Neural progenitor cell (in vitro differentiated cells): ENCODE measurements around the gene ZC3H4. TPM values are rescaled to one million over a fixed set of nuclear protein-coding genes. Genes with fewer than 3 reads are reported as not detected.

Experiments
- DNase-seq: peaks from one replicate; pipeline ENCODE4 v3.0.0-alpha.2; 2016; ENCODE audit warnings: low spot score
- H2AFZ ChIP-seq: fragments of 200-600 bp; sonication (generic); replicated peaks from 2 replicates; pipeline ENCODE4 v1.6.1; 2016; ENCODE audit warnings: antibody characterized with exemption
- H3F3A ChIP-seq: fragments of 200-600 bp; sonication (generic); 2 replicates; pipeline ENCODE4 v1.6.1; 2016; ENCODE audit warnings: antibody characterized with exemption, low read depth
- H3K27ac ChIP-seq: fragments of 200-600 bp; sonication (generic); 2 replicates; pipeline ENCODE4 v1.5.1; 2016; ENCODE audit warnings: mild to moderate bottlenecking
- H3K27me3 ChIP-seq: fragments of 200-600 bp; sonication (generic); 2 replicates; pipeline ENCODE4 v1.6.1; 2016; ENCODE audit warnings: mild to moderate bottlenecking, moderate library complexity
- H3K36me3 ChIP-seq: fragments of 200-600 bp; sonication (generic); 2 replicates; pipeline ENCODE4 v1.5.1; 2016
- H3K4me1 ChIP-seq: fragments of 200-600 bp; sonication (generic); 2 replicates; pipeline ENCODE4 v1.6.1; 2016; ENCODE audit warnings: mixed run types
- H3K4me2 ChIP-seq: fragments of 200-600 bp; sonication (generic); 2 replicates; pipeline ENCODE4 v1.6.1; 2016
- H3K4me3 ChIP-seq: fragments of 200-600 bp; sonication (generic); 2 replicates; pipeline ENCODE4 v1.5.1; 2016
- H3K79me2 ChIP-seq: fragments of 200-600 bp; sonication (generic); 2 replicates; pipeline ENCODE4 v1.6.1; 2016; ENCODE audit warnings: low read depth
- H3K9ac ChIP-seq: fragments of 200-600 bp; sonication (generic); 2 replicates; pipeline ENCODE4 v1.6.1; 2016
- H3K9me3 ChIP-seq: fragments of 200-600 bp; sonication (generic); 2 replicates; pipeline ENCODE4 v1.5.1; 2016; ENCODE audit warnings: low read depth
- H4K20me1 ChIP-seq: fragments of 200-600 bp; sonication (generic); 2 replicates; pipeline ENCODE4 v1.6.1; 2016; ENCODE audit warnings: low read depth
- H3K27ac Mint-ChIP-seq: 3 replicates; pipeline ENCODE4 v1.8.0; 2021; ENCODE audit warnings: mixed read lengths
- H3K27me3 Mint-ChIP-seq: 2 replicates; pipeline ENCODE4 v1.8.0; 2022; ENCODE audit warnings: low read depth, mild to moderate bottlenecking, inconsistent platforms, moderate library complexity, mixed read lengths; ENCODE audit not compliant: insufficient read depth
- H3K36me3 Mint-ChIP-seq: 3 replicates; pipeline ENCODE4 v1.8.0; 2021; ENCODE audit warnings: mixed read lengths
- H3K4me1 Mint-ChIP-seq: 3 replicates; pipeline ENCODE4 v1.8.0; 2021; ENCODE audit warnings: mixed read lengths
- H3K4me3 Mint-ChIP-seq: 3 replicates; pipeline ENCODE4 v1.8.0; 2021; ENCODE audit warnings: mild to moderate bottlenecking, moderate library complexity, mixed read lengths
- H3K9me3 Mint-ChIP-seq: 3 replicates; pipeline ENCODE4 v1.8.0; 2020; ENCODE audit warnings: mixed read lengths
- EZH2 ChIP-seq: fragments of 200-600 bp; sonication (generic); IDR thresholded peaks from 2 replicates; pipeline ENCODE4 v1.6.1; 2017; ENCODE audit warnings: antibody characterized with exemption, mild to moderate bottlenecking, moderate library complexity
- EZH2phosphoT487 ChIP-seq: fragments of 200-600 bp; sonication (generic); IDR thresholded peaks from 2 replicates; pipeline ENCODE4 v1.6.1; 2017; ENCODE audit warnings: antibody characterized with exemption
- total RNA-seq: library from RNA; depleted of rRNA; stranded (reverse); fragments of >200 nt; gene quantifications from 2 replicates; pipeline ENCODE4 v1.2.3, GENCODE V29; 2015; ENCODE audit warnings: low replicate concordance
- TF ChIP-seq, protein P1 (sequence below): fragments of 200-600 bp; sonication (generic); IDR thresholded peaks from 2 replicates; pipeline ENCODE4 v1.5.1; 2017; ENCODE audit warnings: antibody characterized with exemption, mild to moderate bottlenecking

Gene ZC3H4
- total RNA-seq, 1 donor from 2014 or later, result 19.1 TPM

DNA sequence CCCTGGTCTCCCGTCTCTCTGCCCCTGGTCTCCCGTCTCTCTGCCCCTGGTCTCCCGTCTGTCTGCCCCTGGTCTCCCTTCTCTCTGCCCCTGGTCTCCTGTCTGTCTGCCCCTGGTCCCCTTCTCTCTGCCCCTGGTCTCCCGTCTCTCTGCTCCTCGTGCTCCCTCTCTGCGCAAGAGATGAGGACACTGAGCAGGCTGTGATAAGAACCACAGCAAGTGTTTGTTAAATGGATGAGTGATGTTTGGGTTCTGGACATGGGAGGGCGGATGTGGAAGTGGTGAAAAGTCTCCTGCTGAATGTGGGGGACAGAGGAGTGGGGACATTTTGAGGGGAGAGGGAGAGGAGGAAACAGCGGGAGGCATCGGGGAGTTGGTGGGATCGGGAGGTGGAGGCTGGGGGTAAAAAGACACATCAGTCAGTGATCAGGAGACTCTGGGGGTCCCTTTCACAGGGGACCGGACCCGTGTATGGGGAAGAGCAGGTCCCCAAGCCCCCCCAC lies 85.9 kb downstream of the ZC3H4 start:
- peaks cover 55% of the 10 kb centered on the region for H3K27me3 Mint-ChIP-seq
- H2AFZ ChIP-seq, result peak overlapping the region; percentile 72
- H3K27me3 ChIP-seq, result peaks cover 49% of the 10 kb centered on the region
- peak overlapping the region; percentile 4 for H3K4me3 Mint-ChIP-seq
- no peaks in the 10 kb centered on the region for H3K36me3 ChIP-seq
- H3K4me1 Mint-ChIP-seq, result peaks cover 12% of the 10 kb centered on the region
- H4K20me1 ChIP-seq, result peaks cover 7% of the 10 kb centered on the region
- no peaks in the 10 kb centered on the region for H3K36me3 Mint-ChIP-seq
- no peak for DNase-seq
- peaks cover 21% of the 10 kb centered on the region for H3K4me1 ChIP-seq
- H3K9me3 Mint-ChIP-seq, result peaks cover 3% of the 10 kb centered on the region
- no peak overlapping the region for H3K4me3 ChIP-seq
- H3K4me2 ChIP-seq, result peak overlapping the region; percentile 69
- H3K79me2 ChIP-seq, result no peaks in the 10 kb centered on the region
- H3K9me3 ChIP-seq, result no peaks in the 10 kb centered on the region
- peaks cover 15% of the 10 kb centered on the region for H3F3A ChIP-seq
- no peak overlapping the region for H3K27ac ChIP-seq
- no peak overlapping the region for H3K9ac ChIP-seq
- TF ChIP-seq EZH2 (no peak), EZH2phosphoT487 (no peak)
- TF ChIP-seq, protein P1, sequence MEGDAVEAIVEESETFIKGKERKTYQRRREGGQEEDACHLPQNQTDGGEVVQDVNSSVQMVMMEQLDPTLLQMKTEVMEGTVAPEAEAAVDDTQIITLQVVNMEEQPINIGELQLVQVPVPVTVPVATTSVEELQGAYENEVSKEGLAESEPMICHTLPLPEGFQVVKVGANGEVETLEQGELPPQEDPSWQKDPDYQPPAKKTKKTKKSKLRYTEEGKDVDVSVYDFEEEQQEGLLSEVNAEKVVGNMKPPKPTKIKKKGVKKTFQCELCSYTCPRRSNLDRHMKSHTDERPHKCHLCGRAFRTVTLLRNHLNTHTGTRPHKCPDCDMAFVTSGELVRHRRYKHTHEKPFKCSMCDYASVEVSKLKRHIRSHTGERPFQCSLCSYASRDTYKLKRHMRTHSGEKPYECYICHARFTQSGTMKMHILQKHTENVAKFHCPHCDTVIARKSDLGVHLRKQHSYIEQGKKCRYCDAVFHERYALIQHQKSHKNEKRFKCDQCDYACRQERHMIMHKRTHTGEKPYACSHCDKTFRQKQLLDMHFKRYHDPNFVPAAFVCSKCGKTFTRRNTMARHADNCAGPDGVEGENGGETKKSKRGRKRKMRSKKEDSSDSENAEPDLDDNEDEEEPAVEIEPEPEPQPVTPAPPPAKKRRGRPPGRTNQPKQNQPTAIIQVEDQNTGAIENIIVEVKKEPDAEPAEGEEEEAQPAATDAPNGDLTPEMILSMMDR, result no peak
- no peak overlapping the region for H3K27ac Mint-ChIP-seq

DNA sequence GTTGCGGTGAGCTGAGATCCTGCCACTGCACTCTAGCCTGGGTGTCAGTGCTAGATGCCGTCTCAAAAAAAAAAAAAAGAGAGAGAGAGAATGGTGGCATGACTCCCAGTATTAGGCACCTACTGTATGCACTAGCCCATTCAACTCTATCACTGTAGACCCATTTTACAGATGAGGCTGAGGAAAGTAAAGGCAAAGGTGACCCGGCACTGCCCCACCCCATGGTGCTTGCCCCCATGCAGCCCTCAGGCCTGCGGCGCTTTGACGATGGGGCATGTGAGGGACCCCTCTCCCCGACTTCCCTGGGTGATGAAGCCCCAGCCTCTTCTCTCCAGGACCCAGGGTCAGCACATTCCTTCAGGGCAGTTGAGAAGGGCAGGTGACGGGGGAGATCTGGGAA lies 86.7 kb downstream of the ZC3H4 start:
- Histone ChIP-seq H3K4me2 (no peak overlapping the region), H3K36me3 (no peaks in the 10 kb centered on the region), H3K9me3 (no peaks in the 10 kb centered on the region), H3K9ac (no peak overlapping the region), H3K27me3 (peaks cover 56% of the 10 kb centered on the region), H3K79me2 (no peaks in the 10 kb centered on the region), H4K20me1 (peaks cover 14% of the 10 kb centered on the region), H3K4me1 (peaks cover 28% of the 10 kb centered on the region), H3K4me3 (no peak overlapping the region), H3F3A (peaks cover 19% of the 10 kb centered on the region), H3K27ac (no peak overlapping the region), H2AFZ (no peak overlapping the region)
- TF ChIP-seq EZH2 (no peak), EZH2phosphoT487 (no peak)
- TF ChIP-seq, protein P1, result no peak
- DNase-seq, result no peak
- peaks cover 12% of the 10 kb centered on the region for H3K4me1 Mint-ChIP-seq
- no peak overlapping the region for H3K4me3 Mint-ChIP-seq
- peaks cover 3% of the 10 kb centered on the region for H3K9me3 Mint-ChIP-seq
- H3K27me3 Mint-ChIP-seq, result peaks cover 57% of the 10 kb centered on the region
- H3K27ac Mint-ChIP-seq, result no peak overlapping the region
- H3K36me3 Mint-ChIP-seq, result no peaks in the 10 kb centered on the region

DNA sequence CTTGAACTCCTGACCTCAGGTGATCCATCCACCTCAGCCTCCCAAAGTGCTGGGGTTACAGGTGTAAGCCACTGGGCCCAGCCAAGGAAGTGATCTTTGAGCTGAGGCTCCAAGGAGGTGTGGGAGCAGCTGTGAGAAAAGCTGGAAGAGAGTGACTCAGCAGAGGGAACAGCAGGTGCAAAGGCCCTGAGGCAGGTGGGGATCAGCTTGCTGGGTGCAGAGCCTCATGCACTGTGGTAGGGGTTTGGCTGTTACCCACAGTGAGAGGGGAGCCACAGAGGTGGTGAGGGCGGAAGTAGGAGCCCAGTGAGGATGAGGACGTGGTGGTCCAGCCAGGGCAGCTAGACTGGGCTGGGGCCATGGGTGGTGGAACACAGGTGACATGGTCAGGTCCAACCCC lies 87.4 kb downstream of the ZC3H4 start:
- H3K27me3 Mint-ChIP-seq, result peaks cover 55% of the 10 kb centered on the region
- Histone ChIP-seq H3K4me1 (peaks cover 34% of the 10 kb centered on the region), H4K20me1 (peaks cover 20% of the 10 kb centered on the region), H3K27ac (no peak overlapping the region), H3F3A (peaks cover 22% of the 10 kb centered on the region), H3K36me3 (no peaks in the 10 kb centered on the region), H3K4me2 (no peak overlapping the region), H3K4me3 (no peak overlapping the region), H3K79me2 (no peaks in the 10 kb centered on the region), H3K27me3 (peaks cover 64% of the 10 kb centered on the region), H2AFZ (no peak overlapping the region), H3K9me3 (no peaks in the 10 kb centered on the region), H3K9ac (no peak overlapping the region)
- no peak overlapping the region for H3K27ac Mint-ChIP-seq
- no peaks in the 10 kb centered on the region for H3K36me3 Mint-ChIP-seq
- no peak for DNase-seq
- peaks cover 3% of the 10 kb centered on the region for H3K9me3 Mint-ChIP-seq
- H3K4me1 Mint-ChIP-seq, result peaks cover 13% of the 10 kb centered on the region
- peak overlapping the region; percentile 60 for H3K4me3 Mint-ChIP-seq
- TF ChIP-seq, protein P1, result no peak
- TF ChIP-seq EZH2, result no peak
- no peak for TF ChIP-seq EZH2phosphoT487
